H9 (cell line): ENCODE measurements around the gene CD300LD. TPM values are rescaled to one million over a fixed set of nuclear protein-coding genes. Genes with fewer than 3 reads are reported as not detected.

Experiments used
- DNase-seq: peaks from one replicate; pipeline ENCODE4 v3.0.0-alpha.2; 2017
- H2AFZ ChIP-seq: one replicate; pipeline ENCODE4 v1.6.1; 2013; ENCODE audit warnings: mild to moderate bottlenecking, low read length, control low read depth, moderate library complexity
- H2AK5ac ChIP-seq: 2 replicates; pipeline ENCODE4 v1.6.1; 2013; ENCODE audit warnings: low read length, control low read depth, mixed read lengths; ENCODE audit not compliant: insufficient read length
- H2BK120ac ChIP-seq: one replicate; pipeline ENCODE4 v1.6.1; 2013; ENCODE audit warnings: low read depth, mild to moderate bottlenecking, low read length, control low read depth, inconsistent platforms; ENCODE audit not compliant: poor library complexity, severe bottlenecking
- H2BK12ac ChIP-seq: 2 replicates; pipeline ENCODE4 v1.6.1; 2013; ENCODE audit warnings: low read length, control low read depth, mixed read lengths, low read depth; ENCODE audit not compliant: insufficient read length
- H2BK15ac ChIP-seq: 2 replicates; pipeline ENCODE4 v1.6.1; 2013; ENCODE audit warnings: low read depth, low read length, control low read depth
- H2BK20ac ChIP-seq: one replicate; pipeline ENCODE4 v1.6.1; 2013; ENCODE audit warnings: low read depth, mild to moderate bottlenecking, low read length, control low read depth, inconsistent platforms; ENCODE audit not compliant: poor library complexity, severe bottlenecking
- H2BK5ac ChIP-seq: 2 replicates; pipeline ENCODE4 v1.6.1; 2013; ENCODE audit warnings: low read length, control low read depth, mixed read lengths; ENCODE audit not compliant: insufficient read length
- H3K14ac ChIP-seq: 2 replicates; pipeline ENCODE4 v1.6.1; 2013; ENCODE audit warnings: low read length, control low read depth; ENCODE audit not compliant: insufficient read depth
- H3K18ac ChIP-seq: 2 replicates; pipeline ENCODE4 v1.6.1; 2013; ENCODE audit warnings: low read depth, mild to moderate bottlenecking, mixed read lengths, low read length, control low read depth; ENCODE audit not compliant: insufficient read length
- H3K23ac ChIP-seq: 2 replicates; pipeline ENCODE4 v1.6.1; 2013; ENCODE audit warnings: low read length, control low read depth, mixed read lengths, low read depth; ENCODE audit not compliant: insufficient read length
- H3K23me2 ChIP-seq: 2 replicates; pipeline ENCODE4 v1.6.1; 2013; ENCODE audit warnings: low read depth, mild to moderate bottlenecking, mixed read lengths, low read length, control low read depth; ENCODE audit not compliant: insufficient read length, poor library complexity, severe bottlenecking
- H3K27ac ChIP-seq: 2 replicates; pipeline ENCODE4 v1.5.1; 2013; ENCODE audit warnings: low read length, control low read depth, mixed read lengths, low read depth; ENCODE audit not compliant: insufficient read length
- H3K27me3 ChIP-seq: 2 replicates; pipeline ENCODE4 v1.6.1; 2013; ENCODE audit warnings: low read length, control low read depth, inconsistent platforms; ENCODE audit not compliant: insufficient read depth
- H3K4ac ChIP-seq: 2 replicates; pipeline ENCODE4 v1.6.1; 2013; ENCODE audit warnings: low read depth, mild to moderate bottlenecking, control low read depth, inconsistent platforms, low read length, moderate library complexity
- H3K4me1 ChIP-seq: 2 replicates; pipeline ENCODE4 v1.6.1; 2013; ENCODE audit warnings: low read length, control low read depth, inconsistent platforms; ENCODE audit not compliant: insufficient read depth
- H3K4me2 ChIP-seq: 2 replicates; pipeline ENCODE4 v1.6.1; 2013; ENCODE audit warnings: low read length, control low read depth, mixed read lengths; ENCODE audit not compliant: insufficient read length, insufficient read depth
- H3K56ac ChIP-seq: 2 replicates; pipeline ENCODE4 v1.6.1; 2013; ENCODE audit warnings: low read depth, mild to moderate bottlenecking, mixed read lengths, low read length, control low read depth; ENCODE audit not compliant: insufficient read length
- H3K79me1 ChIP-seq: 2 replicates; pipeline ENCODE4 v1.6.1; 2013; ENCODE audit warnings: low read depth, mild to moderate bottlenecking, moderate library complexity, low read length, control low read depth, inconsistent platforms; ENCODE audit not compliant: insufficient read depth, poor library complexity, severe bottlenecking
- H3K79me2 ChIP-seq: 2 replicates; pipeline ENCODE4 v1.6.1; 2013; ENCODE audit warnings: low read length, control low read depth, inconsistent platforms; ENCODE audit not compliant: insufficient read depth
- H3K9ac ChIP-seq: 2 replicates; pipeline ENCODE4 v1.6.1; 2013; ENCODE audit warnings: low read length, control low read depth, mixed read lengths; ENCODE audit not compliant: insufficient read length; ENCODE audit errors: extremely low read depth
- H3K9me3 ChIP-seq: one replicate; pipeline ENCODE4 v1.6.1; 2013; ENCODE audit warnings: low read depth, low read length, inconsistent platforms; ENCODE audit not compliant: control insufficient read depth
- H3T11ph ChIP-seq: one replicate; pipeline ENCODE4 v1.6.1; 2013; ENCODE audit warnings: mild to moderate bottlenecking, low read length, control low read depth, inconsistent platforms
- H4K20me1 ChIP-seq: one replicate; pipeline ENCODE4 v1.6.1; 2013; ENCODE audit not compliant: control insufficient read depth, insufficient read length, insufficient read depth
- H4K5ac ChIP-seq: 2 replicates; pipeline ENCODE4 v1.6.1; 2013; ENCODE audit warnings: low read depth, mild to moderate bottlenecking, mixed read lengths, low read length, control low read depth; ENCODE audit not compliant: insufficient read length
- H4K8ac ChIP-seq: replicated peaks from 2 replicates; pipeline ENCODE4 v1.6.1; 2013; ENCODE audit warnings: low read length, control low read depth, mixed read lengths, low read depth; ENCODE audit not compliant: insufficient read length
- H4K91ac ChIP-seq: 2 replicates; pipeline ENCODE4 v1.6.1; 2013; ENCODE audit warnings: low read depth, mild to moderate bottlenecking, moderate library complexity, mixed read lengths, low read length, control low read depth; ENCODE audit not compliant: insufficient read length
- H3K27ac Mint-ChIP-seq, 3 experiments: 2 replicates in 2 of 3; 3 replicates in 1 of 3; pipeline ENCODE4 v1.8.0; 2020 to 2021; ENCODE audit warnings: mixed read lengths in 3 of 3, mild to moderate bottlenecking in 1 of 3, moderate library complexity in 1 of 3
- H3K27me3 Mint-ChIP-seq: 2 replicates; pipeline ENCODE4 v1.8.0; 2021; ENCODE audit warnings: low read depth, mild to moderate bottlenecking, moderate library complexity, mixed read lengths
- H3K36me3 Mint-ChIP-seq, 3 experiments: 2 replicates in 2 of 3; 3 replicates in 1 of 3; pipeline ENCODE4 v1.8.0; 2020 to 2021; ENCODE audit warnings: low read depth in 3 of 3, mixed read lengths in 3 of 3; ENCODE audit not compliant: insufficient read depth in 1 of 3
- H3K4me1 Mint-ChIP-seq, 2 experiments: 2 replicates each; pipeline ENCODE4 v1.8.0; 2020; ENCODE audit warnings: mixed read lengths in 2 of 2
- H3K4me3 Mint-ChIP-seq, 2 experiments: 2 replicates in 1 of 2; 3 replicates in 1 of 2; pipeline ENCODE4 v1.8.0; 2020 to 2021; ENCODE audit warnings: mild to moderate bottlenecking in 2 of 2, mixed read lengths in 2 of 2, moderate library complexity in 1 of 2
- H3K9me3 Mint-ChIP-seq, 2 experiments: 2 replicates in 1 of 2; 3 replicates in 1 of 2; pipeline ENCODE4 v1.8.0; 2020; ENCODE audit warnings: mild to moderate bottlenecking in 2 of 2, mixed read lengths in 2 of 2, moderate library complexity in 1 of 2
- WGBS: extraction: QIAGEN DNeasy Blood & Tissue Kit; methylation state at CpG from one replicate; pipeline ENCODE4 v1.1.7; 2013; ENCODE audit warnings: missing lambda C conversion rate, low lambda C conversion rate, mixed read lengths; ENCODE audit not compliant: insufficient read length; ENCODE audit errors: extremely low coverage; 5-methylcytosine and 5-hydroxymethylcytosine counted together
- total RNA-seq: library from RNA; stranded (reverse); gene quantifications from 2 replicates; pipeline ENCODE4 v1.2.1, GENCODE V29; 2021
- TF ChIP-seq, protein P1 (sequence below): fragments of 200-600 bp; sonication (generic); conservative IDR thresholded peaks from 3 replicates; pipeline ENCODE4 v1.8.0; 2021; ENCODE audit warnings: antibody characterized with exemption, mild to moderate bottlenecking

CD300LD gene
- total RNA-seq, 1 experiment from 2014 or later = not detected

DNA sequence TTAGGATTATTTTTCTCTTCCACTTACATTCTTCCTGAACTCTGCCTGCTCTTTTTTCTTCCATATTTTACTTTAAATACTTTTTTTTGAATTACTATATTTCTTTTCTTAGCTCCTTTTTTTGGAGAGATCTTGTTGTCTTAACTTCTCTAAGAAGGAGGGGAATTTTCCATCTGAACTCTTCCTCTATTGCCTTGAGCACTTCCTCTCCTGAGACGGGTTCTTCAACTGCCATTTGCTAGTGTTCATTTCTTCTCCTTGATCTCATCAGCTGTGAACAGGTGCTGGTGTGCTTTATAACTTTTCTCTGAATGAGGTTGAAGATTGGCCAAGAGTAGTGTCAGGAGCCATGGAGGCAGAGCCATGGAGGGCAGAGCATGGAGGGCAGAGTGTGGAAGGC, 15.1 kb upstream of the CD300LD start:
- H2AFZ ChIP-seq = no peak overlapping the region
- H2BK5ac ChIP-seq = no peak overlapping the region
- H4K5ac ChIP-seq = no peak overlapping the region
- H2BK20ac ChIP-seq = no peak overlapping the region
- H3K27ac ChIP-seq = no peak overlapping the region
- no peak overlapping the region for H3K4ac ChIP-seq
- no peak overlapping the region for H3T11ph ChIP-seq
- no peak for DNase-seq
- no peak overlapping the region for H3K14ac ChIP-seq
- no peak overlapping the region for H3K4me2 ChIP-seq
- H3K4me3 Mint-ChIP-seq = no peak overlapping the region
- no peaks in the 10 kb centered on the region for H3K9me3 ChIP-seq
- H4K20me1 ChIP-seq = no peaks in the 10 kb centered on the region
- H2BK12ac ChIP-seq = no peak overlapping the region
- no peak overlapping the region for H2BK120ac ChIP-seq
- no peak overlapping the region for H2BK15ac ChIP-seq
- H4K91ac ChIP-seq = no peak overlapping the region
- H3K4me1 ChIP-seq = no peaks in the 10 kb centered on the region
- H3K27ac Mint-ChIP-seq = no peak overlapping the region
- H3K4me1 Mint-ChIP-seq = no peaks in the 10 kb centered on the region; a peak in 1 of 4 replicates
- no peak overlapping the region for H3K18ac ChIP-seq
- no peak overlapping the region for H4K8ac ChIP-seq
- no peak overlapping the region for H3K23ac ChIP-seq
- no peaks in the 10 kb centered on the region for H3K79me2 ChIP-seq
- H3K36me3 Mint-ChIP-seq = no peaks in the 10 kb centered on the region
- H3K79me1 ChIP-seq = no peaks in the 10 kb centered on the region
- no peaks in the 10 kb centered on the region for H3K27me3 ChIP-seq
- H3K27me3 Mint-ChIP-seq = peaks cover 19% of the 10 kb centered on the region
- WGBS = no CpG with 5 or more reads among the region's 1 CpG
- no peak overlapping the region for H3K56ac ChIP-seq
- H2AK5ac ChIP-seq = no peak overlapping the region
- H3K9ac ChIP-seq = no peak overlapping the region
- H3K9me3 Mint-ChIP-seq = 0 out of 5 replicates have a peak, but pooled peaks cover 0 to 1% of the 10 kb centered on the region in 2 experiments
- TF ChIP-seq, protein P1, sequence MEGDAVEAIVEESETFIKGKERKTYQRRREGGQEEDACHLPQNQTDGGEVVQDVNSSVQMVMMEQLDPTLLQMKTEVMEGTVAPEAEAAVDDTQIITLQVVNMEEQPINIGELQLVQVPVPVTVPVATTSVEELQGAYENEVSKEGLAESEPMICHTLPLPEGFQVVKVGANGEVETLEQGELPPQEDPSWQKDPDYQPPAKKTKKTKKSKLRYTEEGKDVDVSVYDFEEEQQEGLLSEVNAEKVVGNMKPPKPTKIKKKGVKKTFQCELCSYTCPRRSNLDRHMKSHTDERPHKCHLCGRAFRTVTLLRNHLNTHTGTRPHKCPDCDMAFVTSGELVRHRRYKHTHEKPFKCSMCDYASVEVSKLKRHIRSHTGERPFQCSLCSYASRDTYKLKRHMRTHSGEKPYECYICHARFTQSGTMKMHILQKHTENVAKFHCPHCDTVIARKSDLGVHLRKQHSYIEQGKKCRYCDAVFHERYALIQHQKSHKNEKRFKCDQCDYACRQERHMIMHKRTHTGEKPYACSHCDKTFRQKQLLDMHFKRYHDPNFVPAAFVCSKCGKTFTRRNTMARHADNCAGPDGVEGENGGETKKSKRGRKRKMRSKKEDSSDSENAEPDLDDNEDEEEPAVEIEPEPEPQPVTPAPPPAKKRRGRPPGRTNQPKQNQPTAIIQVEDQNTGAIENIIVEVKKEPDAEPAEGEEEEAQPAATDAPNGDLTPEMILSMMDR = no peak
- H3K23me2 ChIP-seq = no peaks in the 10 kb centered on the region
